Ishikawa (cell line): ENCODE data around the gene CSNK1G2.
A peak's percentile ranks its signal among the peaks of the same experiment; 100 is the strongest.

Experiments
- CEBPB ChIP-seq: IDR thresholded peaks from 2 replicates; pipeline ENCODE4 v1.6.1; 2012
- CREB1 ChIP-seq: IDR thresholded peaks from 2 replicates; pipeline ENCODE4 v1.6.1; 2012; ENCODE audit warnings: low read depth
- EGR1 ChIP-seq: IDR thresholded peaks from 2 replicates; pipeline ENCODE4 v1.6.1; 2012
- EP300 ChIP-seq: IDR thresholded peaks from 2 replicates; pipeline ENCODE4 v1.6.1; 2012; ENCODE audit warnings: borderline replicate concordance
- FOXM1 ChIP-seq: IDR thresholded peaks from 2 replicates; pipeline ENCODE4 v1.6.1; 2012; ENCODE audit warnings: low read depth, borderline replicate concordance
- MAX ChIP-seq: IDR thresholded peaks from 2 replicates; pipeline ENCODE4 v1.6.1; 2012
- NFIC ChIP-seq: IDR thresholded peaks from 2 replicates; pipeline ENCODE4 v1.6.1; 2012
- RAD21 ChIP-seq: IDR thresholded peaks from 2 replicates; pipeline ENCODE4 v1.6.1; 2012; ENCODE audit warnings: low read depth
- REST ChIP-seq: IDR thresholded peaks from 2 replicates; pipeline ENCODE4 v1.6.1; 2012; ENCODE audit warnings: low read depth, mild to moderate bottlenecking
- TAF1 ChIP-seq: IDR thresholded peaks from 2 replicates; pipeline ENCODE4 v1.6.1; 2012; ENCODE audit warnings: low read depth, mild to moderate bottlenecking
- TCF12 ChIP-seq: IDR thresholded peaks from 2 replicates; pipeline ENCODE4 v1.6.1; 2012; ENCODE audit warnings: low read depth
- TEAD4 ChIP-seq: IDR thresholded peaks from 2 replicates; pipeline ENCODE4 v1.6.1; 2012
- USF1 ChIP-seq: IDR thresholded peaks from 2 replicates; pipeline ENCODE4 v1.6.1; 2012
- YY1 ChIP-seq: IDR thresholded peaks from 2 replicates; pipeline ENCODE4 v1.6.1; 2012; ENCODE audit warnings: low read depth
- ZBTB7A ChIP-seq: IDR thresholded peaks from 2 replicates; pipeline ENCODE4 v1.6.1; 2012; ENCODE audit warnings: low read depth

Gene CSNK1G2

GRCh38 chr19:1941146-1942077, at the start of gene CSNK1G2:
Gene CSNK1G2, plus strand, starts transcription at chr19:1941172. Its CDS starts 28,601 bp downstream, at chr19:1969773.
- peak; percentile 49 for TF ChIP-seq YY1
- TF ChIP-seq RAD21 = no peak
- TF ChIP-seq ZBTB7A = peak; percentile 56; the same call in 1 of the 2 replicates

- TF ChIP-seq EP300 (no peak), CREB1 (no peak)
Observed at GRCh38 chr19:1893791-1894190, 47.2 kb upstream of the CSNK1G2 start.

GRCh38 chr19:1896508-1896907, 44.5 kb upstream of the CSNK1G2 start:
- TF ChIP-seq TEAD4 (no peak), NFIC (no peak), EGR1 (no peak), CEBPB (no peak), REST (no peak), YY1 (no peak), MAX (no peak), EP300 (no peak), CREB1 (no peak), RAD21 (no peak), TCF12 (no peak), USF1 (no peak), FOXM1 (no peak), ZBTB7A (no peak), TAF1 (no peak)

GRCh38 chr19:1901940-1902404, 39.0 kb upstream of the CSNK1G2 start:
- TF ChIP-seq TEAD4 (no peak), TAF1 (no peak), FOXM1 (no peak), YY1 (no peak), NFIC (no peak), ZBTB7A (no peak), EGR1 (no peak)

- TF ChIP-seq ZBTB7A (no peak), YY1 (no peak), USF1 (no peak), FOXM1 (no peak), REST (no peak), CEBPB (no peak), TEAD4 (no peak), TAF1 (no peak)
Observed at GRCh38 chr19:1902923-1903322, 38.0 kb upstream of the CSNK1G2 start.

- TF ChIP-seq FOXM1 = no peak
- no peak for TF ChIP-seq TEAD4
- TF ChIP-seq TCF12 = no peak
- no peak for TF ChIP-seq CREB1
- TF ChIP-seq RAD21 = no peak
- no peak for TF ChIP-seq NFIC
- TF ChIP-seq USF1 = no peak
- TF ChIP-seq MAX = no peak
Observed at GRCh38 chr19:1904860-1905109, 36.2 kb upstream of the CSNK1G2 start.
